UCSD-AML1 (cell line): Measurements from ENCODE around the gene CLSTN1.
"Not testable (repeated sequence)": the region's sequence is repeated elsewhere in the genome, so short reads cannot be mapped to it uniquely, and the experiment has no call there.

Experiments used
- DNase-seq: peaks from one replicate; lab custom pipeline; 2025; ENCODE audit not compliant: unreplicated experiment; lab: John Stamatoyannopoulos, UW

CLSTN1 gene

GRCh38 chr1:9826616-9827015 is 2.9 kb upstream of the CLSTN1 start:
- no peak for DNase-seq

- DNase-seq = no peak
Measured at GRCh38 chr1:9826087-9826486, 2.3 kb upstream of the CLSTN1 start.

GRCh38 chr1:9825093-9826074 is 1.6 kb upstream of the CLSTN1 start:
- DNase-seq = peak; percentile 59

DNA sequence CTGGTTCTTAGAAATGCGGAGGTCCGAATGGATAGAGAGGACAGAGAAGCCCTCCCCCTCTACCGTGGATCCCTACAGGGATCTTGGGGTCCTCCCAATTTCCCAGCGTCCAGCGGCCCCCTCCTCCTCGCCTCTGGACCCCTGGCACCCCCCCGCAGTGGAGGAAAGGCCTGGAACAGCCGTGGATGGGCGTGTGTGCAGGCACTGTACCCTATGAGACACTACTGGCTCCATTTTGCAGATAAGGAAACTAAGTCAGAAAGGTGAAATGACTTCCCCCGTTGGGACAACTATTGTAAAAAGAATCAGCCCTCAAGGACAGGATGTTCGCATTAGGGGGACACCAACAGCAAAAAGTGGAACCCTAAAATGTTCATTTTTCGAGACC is 931 bp upstream of the CLSTN1 start:
- no peak for DNase-seq

DNA sequence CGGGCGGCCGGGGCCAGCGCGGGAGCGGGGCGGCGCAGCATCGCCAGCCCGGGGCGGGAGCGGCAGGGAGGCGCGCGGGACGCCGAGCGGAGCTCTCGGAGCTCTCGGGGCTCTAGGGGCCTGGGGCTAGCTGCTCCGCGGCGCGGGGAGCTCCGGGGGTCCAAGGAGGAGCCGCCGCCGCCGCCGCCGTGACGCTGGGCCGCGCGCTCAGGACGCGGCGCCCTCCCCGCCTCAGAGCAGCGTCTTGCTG is 147 bp downstream of the CLSTN1 start:
- no peak for DNase-seq

- no peak for DNase-seq
Measured at GRCh38 chr1:9822897-9823692, 670 bp downstream of the CLSTN1 start.

DNA sequence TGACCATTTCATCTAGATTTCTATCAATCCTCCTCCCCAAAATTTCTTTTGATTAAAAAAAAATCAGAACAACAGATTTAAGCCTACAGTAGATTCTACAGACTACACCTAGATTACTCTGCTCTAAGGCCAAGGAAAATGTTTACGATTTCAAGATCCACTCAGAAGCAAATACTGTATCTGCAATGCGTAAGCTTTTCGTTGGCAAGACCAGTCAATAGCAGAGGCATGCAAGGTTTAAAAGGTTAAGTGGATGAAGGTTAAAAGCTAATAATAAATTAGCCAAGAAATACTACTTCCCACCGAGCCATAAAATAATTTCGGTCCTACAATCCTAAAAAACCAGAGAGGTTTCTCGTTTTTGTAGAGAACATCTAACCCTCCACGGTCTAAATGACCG is 1.3 kb downstream of the CLSTN1 start:
- no peak for DNase-seq

DNA sequence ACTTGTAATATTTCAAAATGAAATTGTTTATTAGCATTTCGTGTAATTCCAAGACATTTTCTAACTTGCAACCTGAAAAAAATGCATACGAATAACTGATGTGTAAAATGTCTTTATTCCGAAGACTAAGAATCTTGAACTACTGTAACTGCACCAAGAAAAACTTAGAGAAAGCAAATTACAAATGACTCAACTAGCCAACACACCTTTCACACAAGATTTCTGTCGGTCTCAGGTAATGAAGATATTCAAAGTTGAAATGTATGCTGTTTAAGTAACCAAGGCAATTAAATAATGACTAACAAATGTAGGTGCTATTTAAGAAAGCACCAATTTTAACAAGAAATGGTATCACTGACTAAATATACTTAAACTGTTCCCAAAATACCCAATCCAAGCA is 2.1 kb downstream of the CLSTN1 start:
- no peak for DNase-seq

GRCh38 chr1:9820521-9820920 is 3.2 kb downstream of the CLSTN1 start:
- no peak for DNase-seq

DNA sequence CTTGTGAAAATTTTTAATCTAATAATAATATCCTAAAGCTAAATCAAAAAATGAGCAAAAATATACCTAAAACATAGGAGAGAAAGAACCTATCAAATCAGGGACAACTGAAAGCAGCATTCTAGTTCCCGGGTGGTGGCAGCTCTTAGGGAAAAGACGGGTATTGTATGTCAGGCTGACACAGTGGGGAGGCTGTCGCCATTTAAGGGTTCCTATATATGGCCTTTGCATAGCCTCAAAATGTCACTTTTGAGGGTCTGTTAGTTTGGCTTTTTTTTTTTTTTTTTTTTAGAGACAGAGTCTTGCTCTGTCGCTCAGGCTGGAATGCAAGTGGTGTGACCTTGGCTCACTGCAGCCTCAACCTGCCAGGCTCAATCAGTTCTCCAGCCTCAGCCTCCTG is 6.0 kb downstream of the CLSTN1 start:
- no peak for DNase-seq

DNA sequence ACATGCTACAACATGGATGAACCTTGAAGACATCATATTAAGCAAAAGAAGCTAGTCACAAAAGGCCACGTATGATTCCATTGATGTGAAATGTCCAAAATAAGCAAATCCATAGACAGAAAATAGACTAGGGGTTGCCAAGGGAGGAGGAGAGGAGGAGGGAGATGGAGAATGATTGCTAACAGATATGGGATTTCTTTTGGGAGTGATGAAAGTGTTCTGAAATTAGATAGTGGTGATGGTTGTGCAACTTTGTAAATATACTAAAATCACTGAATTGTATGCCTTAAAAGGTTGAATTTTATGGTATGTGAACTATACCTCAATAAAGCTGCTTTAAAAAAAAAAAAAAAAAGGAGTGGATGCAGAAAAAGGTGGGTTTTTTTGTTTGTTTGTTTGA is 7.6 kb downstream of the CLSTN1 start:
- DNase-seq = no peak

DNA sequence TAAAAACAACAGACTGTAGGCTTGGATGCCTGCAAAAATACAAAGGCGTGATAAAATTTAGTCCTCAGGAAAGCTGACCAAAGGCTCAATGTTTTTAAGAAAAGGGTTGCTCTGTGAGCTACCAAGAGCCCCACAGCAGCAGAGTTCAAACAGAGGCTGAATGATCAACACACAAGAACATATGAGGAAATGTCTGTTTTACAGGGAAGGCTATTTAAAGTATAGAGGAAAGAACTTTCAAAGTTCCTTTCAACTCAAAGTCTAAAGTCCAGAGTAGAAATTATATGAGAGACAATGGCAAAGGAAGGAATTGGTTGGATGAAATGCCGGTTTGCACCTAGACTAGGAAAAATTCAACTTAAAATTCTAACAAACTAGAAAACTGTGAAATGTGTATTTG is 8.6 kb downstream of the CLSTN1 start:
- no peak for DNase-seq

- DNase-seq = no peak
Measured at GRCh38 chr1:9814619-9815018, 9.1 kb downstream of the CLSTN1 start.

DNA sequence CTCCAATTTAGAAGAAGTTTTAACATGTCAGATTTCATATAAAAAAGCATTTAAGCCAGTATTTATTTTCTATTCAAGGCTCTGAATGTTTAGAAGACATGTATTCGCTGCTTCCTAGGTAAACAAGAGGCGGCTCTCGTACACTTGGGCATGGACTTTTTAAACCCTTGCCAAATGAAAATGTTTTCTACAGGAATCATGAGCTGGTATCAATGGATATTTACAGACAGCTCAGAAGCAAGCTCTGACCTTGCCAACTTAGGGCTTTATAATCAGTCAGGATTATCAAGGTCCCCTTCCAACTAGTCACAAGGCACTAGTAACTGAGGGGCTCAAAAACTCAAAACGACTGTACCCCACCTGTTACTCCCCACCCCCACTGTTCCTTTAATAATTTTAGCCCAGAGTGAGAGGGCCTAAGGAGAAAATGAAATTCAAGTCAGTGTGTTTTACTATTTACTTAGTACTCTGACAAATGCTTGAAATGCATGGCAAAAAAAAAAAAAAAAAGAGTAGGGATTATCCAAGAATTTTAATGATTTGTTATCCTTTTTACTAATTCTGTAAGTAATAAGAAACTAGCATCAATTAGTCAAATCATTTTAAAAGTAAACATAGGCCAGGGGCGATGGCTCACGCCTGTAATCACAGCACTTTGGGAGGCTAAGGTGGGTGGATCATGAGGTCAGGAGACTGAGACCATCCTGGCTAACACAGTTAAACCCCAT is 12.4 kb downstream of the CLSTN1 start:
- no peak for DNase-seq

DNA sequence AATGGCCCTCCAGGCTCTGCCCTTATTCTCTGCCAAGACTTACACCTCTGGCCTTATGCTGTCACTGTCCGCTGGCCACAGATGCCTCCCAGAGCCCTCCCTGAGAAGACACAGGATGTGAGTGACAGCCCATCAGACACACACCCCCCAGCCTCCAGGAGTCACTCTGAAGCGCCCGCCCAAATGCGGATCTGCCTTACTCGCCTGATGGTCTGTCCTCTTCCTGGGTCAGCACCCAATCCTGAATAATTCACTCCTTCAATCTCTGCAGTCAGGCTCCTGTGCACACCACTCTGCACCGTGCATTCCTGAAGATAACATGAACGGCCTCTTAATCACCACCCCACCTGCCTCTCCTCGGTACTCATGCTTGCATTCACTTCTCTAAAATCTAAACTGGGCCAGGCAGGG is 14.7 kb downstream of the CLSTN1 start:
- DNase-seq = no peak

- no peak for DNase-seq
Measured at GRCh38 chr1:9808459-9808858, 15.3 kb downstream of the CLSTN1 start.

DNA sequence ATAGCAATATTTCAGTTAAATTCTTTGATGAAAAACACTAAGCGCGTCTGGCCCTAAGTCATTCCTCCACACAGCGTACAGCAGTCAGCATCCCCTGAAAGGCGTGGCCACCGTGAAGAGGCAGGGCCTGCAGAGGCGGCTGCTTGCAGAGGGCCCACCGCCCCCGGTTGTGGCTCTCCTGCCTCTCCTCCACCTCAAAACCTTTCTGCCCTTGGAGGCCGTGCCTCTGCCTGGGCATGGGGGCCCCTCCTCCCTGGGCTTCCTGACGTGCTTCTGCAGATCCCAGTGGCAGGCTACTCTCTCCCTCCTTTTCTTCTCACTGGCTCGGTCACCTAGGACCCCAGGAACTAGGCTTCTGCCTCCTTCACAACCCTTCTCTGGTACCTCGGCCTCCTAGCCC is 16.2 kb downstream of the CLSTN1 start:
- no peak for DNase-seq

DNA sequence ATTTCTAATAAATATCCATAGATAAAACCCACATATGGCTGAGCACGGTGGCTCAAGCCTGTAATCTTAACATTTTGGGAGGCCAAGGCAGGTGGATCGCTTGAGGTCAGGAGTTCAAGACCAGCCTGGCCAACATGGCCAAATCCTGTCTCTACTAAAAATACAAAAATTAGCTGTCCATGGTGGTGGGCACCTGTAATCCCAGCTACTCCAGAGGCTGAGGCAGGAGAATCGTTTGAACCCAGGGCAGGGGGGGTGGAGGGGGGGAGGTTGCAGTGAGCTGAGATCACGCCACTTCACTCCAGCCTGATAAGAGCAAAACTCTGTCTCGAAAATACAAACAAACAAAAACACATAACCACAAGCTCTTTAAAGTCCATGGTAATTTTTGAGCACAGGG is 17.8 kb downstream of the CLSTN1 start:
- DNase-seq = not testable (repeated sequence)

GRCh38 chr1:9805006-9805508 is 18.7 kb downstream of the CLSTN1 start:
- no peak for DNase-seq

DNA sequence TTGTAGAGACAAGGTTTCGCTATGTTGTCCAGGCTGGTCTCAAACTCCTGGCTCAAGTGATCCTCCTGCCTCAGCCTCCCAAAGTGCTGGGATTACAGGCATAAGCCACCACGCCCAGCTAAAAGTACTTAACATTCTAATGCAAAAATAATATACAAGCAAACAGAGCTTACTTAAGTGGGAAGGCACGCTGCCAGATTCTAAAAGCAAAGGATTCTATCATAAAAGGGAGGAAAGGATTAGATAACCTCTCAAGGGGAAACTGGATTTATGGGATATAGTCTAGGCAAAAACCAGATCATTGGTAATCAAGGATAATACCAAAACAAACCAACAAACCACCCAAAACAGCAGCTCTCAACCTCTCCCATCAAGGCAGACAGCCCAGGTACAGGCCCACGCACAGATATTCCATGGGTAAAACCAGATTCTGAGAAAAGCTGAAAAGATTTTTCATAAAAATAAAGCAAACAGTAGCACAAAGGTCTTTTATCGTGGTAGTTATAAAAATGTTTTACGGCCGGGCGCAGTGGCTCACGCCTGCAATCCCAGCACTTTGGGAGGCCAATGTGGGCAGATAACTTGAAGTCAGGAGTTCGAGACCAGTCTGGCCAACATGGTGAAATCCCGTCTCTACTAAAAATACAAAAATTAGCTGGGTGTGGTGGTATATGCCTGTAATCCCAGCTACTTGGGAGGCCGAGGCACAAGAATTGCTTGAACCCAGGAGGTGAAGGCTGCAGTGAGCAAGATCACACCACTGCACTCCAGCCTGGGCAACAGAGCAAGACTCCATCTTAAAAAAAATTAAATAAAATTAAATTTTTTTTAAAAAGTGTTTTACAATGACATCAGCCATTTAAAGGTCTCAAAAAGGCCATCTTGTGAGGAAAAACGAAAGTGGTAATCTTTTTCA is 20.5 kb downstream of the CLSTN1 start:
- not testable (repeated sequence) for DNase-seq
